Thymus (tissue), 11 donors: ENCODE data around the gene CDPF1. TPM values are rescaled to one million over a fixed set of nuclear protein-coding genes. Genes with fewer than 3 reads are reported as not detected.
A peak's percentile ranks its signal among the peaks of the same experiment; 100 is the strongest.

Source experiments
- DNase-seq, 9 donors: peaks; one replicate each; pipeline ENCODE4 v3.0.0-alpha.2; 2013; ENCODE audit warnings: low spot score in 9 of 9, low read depth in 6 of 9, missing footprints in 1 of 9
- H3K27ac ChIP-seq, 2 donors: one replicate each; pipeline ENCODE4 v1.5.1; 2013; ENCODE audit warnings: control low read depth in 1 of 2, low read depth in 1 of 2, low read length in 1 of 2, mild to moderate bottlenecking in 1 of 2, moderate library complexity in 1 of 2
- H3K27me3 ChIP-seq, 2 donors: one replicate each; pipeline ENCODE4 v1.5.1; 2013; ENCODE audit warnings: low read length in 1 of 2; ENCODE audit not compliant: control insufficient read depth in 2 of 2, insufficient read depth in 1 of 2
- H3K36me3 ChIP-seq, 2 donors: one replicate each; pipeline ENCODE4 v1.5.1; 2013; ENCODE audit warnings: low read length in 1 of 2, mild to moderate bottlenecking in 1 of 2, moderate library complexity in 1 of 2; ENCODE audit not compliant: control insufficient read depth in 2 of 2, insufficient read depth in 2 of 2
- H3K4me1 ChIP-seq, 2 donors: one replicate each; pipeline ENCODE4 v1.5.1; 2013; ENCODE audit warnings: low read length in 2 of 2; ENCODE audit not compliant: control insufficient read depth in 2 of 2, insufficient read depth in 2 of 2
- H3K4me3 ChIP-seq, 2 donors: one replicate each; pipeline ENCODE4 v1.5.1; 2013; ENCODE audit warnings: low read length in 2 of 2, control low read depth in 1 of 2, mild to moderate bottlenecking in 1 of 2
- H3K9me3 ChIP-seq, 2 donors: one replicate each; pipeline ENCODE4 v1.5.1; 2013; ENCODE audit warnings: low read length in 1 of 2, mild to moderate bottlenecking in 1 of 2; ENCODE audit not compliant: control insufficient read depth in 2 of 2, insufficient read depth in 1 of 2
- WGBS: extraction: QIAGEN DNeasy Blood & Tissue Kit; methylation state at CpG from one replicate; pipeline ENCODE4 v1.1.7; 2013; 5-methylcytosine and 5-hydroxymethylcytosine counted together
- polyA plus RNA-seq: library from polyadenylated mRNA; stranded (reverse); fragments of 200-250 nt; gene quantifications from one replicate; pipeline ENCODE4 v1.2.3, GENCODE V29; 2013
- total RNA-seq: library from RNA; stranded (reverse); fragments of 120-200 nt; gene quantifications from one replicate; pipeline ENCODE4 v1.2.4, GENCODE V29; 2013
- donor health status: healthy.

The CDPF1 gene
- total and polyA plus RNA-seq, 2 donors = 15.5 to 16.1 TPM

GRCh38 chr22:46247443-46247975 lies 2.6 kb downstream of the CDPF1 start:
- no peak overlapping the region for H3K4me3 ChIP-seq
- no peak for DNase-seq
- 99% methylated on average over 2 of the region's 2 CpGs for WGBS
- H3K27ac ChIP-seq = no peak overlapping the region
- H3K27me3 ChIP-seq = peaks cover 0 to 6% of the 10 kb centered on the region in 2 donors
- no peaks in the 10 kb centered on the region for H3K9me3 ChIP-seq
- peaks cover 26 to 45% of the 10 kb centered on the region in 2 donors for H3K4me1 ChIP-seq
- H3K36me3 ChIP-seq = peaks cover 11 to 13% of the 10 kb centered on the region in 2 donors

- WGBS = 97% methylated on average over 10 of the region's 10 CpGs
- Histone ChIP-seq H3K4me1 (peaks cover 27 to 51% of the 10 kb centered on the region in 2 donors), H3K36me3 (peaks cover 11 to 13% of the 10 kb centered on the region in 2 donors), H3K27me3 (peaks cover 0 to 6% of the 10 kb centered on the region in 2 donors), H3K9me3 (no peaks in the 10 kb centered on the region), H3K4me3 (no peak overlapping the region), H3K27ac (no peak overlapping the region)
- no peak for DNase-seq
Measured at GRCh38 chr22:46246178-46246577, 3.9 kb downstream of the CDPF1 start.

DNA sequence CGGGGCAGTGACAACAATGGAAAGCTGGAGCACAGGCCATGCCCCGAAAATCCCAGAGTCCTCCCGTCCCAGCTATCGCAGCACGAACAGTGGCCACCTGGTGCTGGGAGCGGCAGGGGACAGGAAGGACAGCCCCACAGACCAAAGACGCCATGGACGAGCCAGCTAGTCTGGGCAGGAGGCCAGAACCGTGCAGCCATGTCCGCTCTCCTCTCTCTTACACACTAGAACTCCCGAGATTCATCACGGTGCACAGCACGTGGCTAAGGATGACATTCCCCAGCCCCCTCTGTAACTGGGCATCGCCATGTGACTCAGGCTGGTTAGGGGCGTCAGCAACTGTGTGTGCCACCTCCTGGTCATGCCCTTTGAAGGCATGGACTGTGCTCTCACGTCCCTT lies 4.6 kb downstream of the CDPF1 start:
- DNase-seq = no peak
- 90% methylated on average over 16 of the region's 16 CpGs for WGBS
- H3K27ac ChIP-seq = no peak overlapping the region

DNA sequence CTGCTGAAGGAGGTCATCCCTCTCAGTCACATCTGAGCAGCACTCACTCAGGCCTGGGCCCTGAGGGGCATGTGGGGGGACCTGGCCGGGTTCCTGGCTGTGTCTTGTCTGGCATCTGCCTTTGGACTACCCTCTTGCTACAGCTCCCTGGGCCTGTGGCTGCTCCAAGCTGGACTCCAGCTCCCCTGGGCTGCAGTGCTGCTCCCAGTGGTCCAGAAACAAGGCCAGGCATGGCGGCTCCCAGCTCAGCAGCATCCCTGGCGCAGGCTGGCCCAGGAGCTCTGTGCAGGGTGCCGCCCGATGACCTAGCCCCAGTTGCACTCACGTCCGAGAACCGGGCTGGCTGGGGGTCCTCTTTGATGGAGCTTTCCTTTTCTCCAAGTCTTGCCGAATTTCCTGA lies 5.3 kb downstream of the CDPF1 start:
- Histone ChIP-seq H3K4me3 (no peak overlapping the region), H3K36me3 (peaks cover 11 to 13% of the 10 kb centered on the region in 2 donors), H3K27ac (no peak overlapping the region), H3K9me3 (no peaks in the 10 kb centered on the region), H3K27me3 (no peaks in the 10 kb centered on the region), H3K4me1 (peaks cover 33 to 57% of the 10 kb centered on the region in 2 donors)
- no peak for DNase-seq
- WGBS = 95% methylated on average over 9 of the region's 9 CpGs

More for the DNA sequence above, 4.6 kb downstream of the CDPF1 start:
- Histone ChIP-seq H3K27me3 (peaks cover 0 to under 1% of the 10 kb centered on the region in 2 donors), H3K36me3 (peaks cover 11 to 13% of the 10 kb centered on the region in 2 donors), H3K4me1 (peaks cover 26 to 51% of the 10 kb centered on the region in 2 donors), H3K4me3 (no peak overlapping the region), H3K9me3 (no peaks in the 10 kb centered on the region)

- Histone ChIP-seq H3K4me3 (no peak overlapping the region), H3K36me3 (peaks cover 13 to 26% of the 10 kb centered on the region in 2 donors), H3K27ac (no peak overlapping the region), H3K4me1 (peaks cover 37 to 67% of the 10 kb centered on the region in 2 donors), H3K27me3 (no peaks in the 10 kb centered on the region), H3K9me3 (peaks cover 8 to 11% of the 10 kb centered on the region in 2 donors)
- 96% methylated on average over 10 of the region's 10 CpGs for WGBS
- DNase-seq = no peak
Measured at GRCh38 chr22:46242076-46242475, 8.0 kb downstream of the CDPF1 start.

- no peak for DNase-seq
- Histone ChIP-seq H3K27me3 (no peaks in the 10 kb centered on the region), H3K36me3 (peaks cover 13 to 25% of the 10 kb centered on the region in 2 donors), H3K4me1 (peaks cover 37 to 72% of the 10 kb centered on the region in 2 donors), H3K27ac (no peak overlapping the region), H3K4me3 (no peak overlapping the region), H3K9me3 (peaks cover 8 to 11% of the 10 kb centered on the region in 2 donors)
- 84% methylated on average over 5 of the region's 5 CpGs for WGBS
Measured at GRCh38 chr22:46241396-46242007, 8.6 kb downstream of the CDPF1 start.

GRCh38 chr22:46240907-46241306 lies 9.2 kb downstream of the CDPF1 start:
- WGBS = 92% methylated on average over 7 of the region's 7 CpGs
- Histone ChIP-seq H3K27me3 (no peaks in the 10 kb centered on the region), H3K9me3 (peaks cover 8 to 11% of the 10 kb centered on the region in 2 donors), H3K36me3 (peaks cover 13 to 27% of the 10 kb centered on the region in 2 donors), H3K4me1 (peaks cover 37 to 77% of the 10 kb centered on the region in 2 donors), H3K4me3 (no peak overlapping the region), H3K27ac (no peak overlapping the region)
- DNase-seq = no peak

DNA sequence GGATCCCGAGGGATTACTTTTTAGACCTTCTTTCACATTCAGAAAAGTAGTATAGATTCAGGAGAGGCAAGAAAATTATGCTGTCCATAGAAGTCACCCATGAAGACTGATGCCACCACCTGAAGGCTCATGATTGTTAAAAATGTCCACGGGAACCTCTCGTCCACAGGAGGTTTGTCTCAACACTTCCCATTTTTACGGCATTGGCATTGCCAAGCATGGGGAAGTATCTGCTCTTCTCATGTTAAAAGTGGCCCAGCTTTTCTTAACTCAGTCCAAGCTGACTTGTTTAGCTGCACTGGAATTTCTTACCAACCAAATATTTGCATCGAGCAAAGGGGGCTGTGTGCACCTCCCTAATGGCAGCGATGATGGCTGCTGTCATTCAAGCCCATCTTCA lies 9.6 kb downstream of the CDPF1 start:
- DNase-seq = no peak
- 74% methylated on average over 6 of the region's 6 CpGs for WGBS
- Histone ChIP-seq H3K4me1 (peaks cover 37 to 78% of the 10 kb centered on the region in 2 donors), H3K27ac (peak overlapping the region in 1 of 2 donors; percentile 82), H3K4me3 (no peak overlapping the region), H3K36me3 (peaks cover 13 to 27% of the 10 kb centered on the region in 2 donors), H3K27me3 (no peaks in the 10 kb centered on the region), H3K9me3 (peaks cover 8 to 11% of the 10 kb centered on the region in 2 donors)

- Histone ChIP-seq H3K27me3 (no peaks in the 10 kb centered on the region), H3K4me3 (peak overlapping the region in 1 of 2 donors; percentile 0), H3K27ac (peak overlapping the region; percentile 22 to 82), H3K9me3 (peaks cover 8 to 11% of the 10 kb centered on the region in 2 donors), H3K36me3 (peaks cover 13 to 30% of the 10 kb centered on the region in 2 donors), H3K4me1 (peaks cover 36 to 80% of the 10 kb centered on the region in 2 donors)
- WGBS = 7% methylated on average over 2 of the region's 2 CpGs
- peak in 1 of 9 donors; percentile 39 for DNase-seq
Measured at GRCh38 chr22:46240073-46240472, 10.0 kb downstream of the CDPF1 start.
